Type B pancreatic cell (in vitro differentiated cells): ENCODE data around the gene GMIP. TPM values are rescaled to one million over a fixed set of nuclear protein-coding genes. Genes with fewer than 3 reads are reported as not detected.

Experiments
- DNase-seq: peaks from one replicate; pipeline ENCODE4 v3.0.0; 2021; ENCODE audit warnings: mixed read lengths; ENCODE audit not compliant: unreplicated experiment; ENCODE audit errors: extremely low spot score
- H3K27ac Mint-ChIP-seq: 2 replicates; pipeline ENCODE4 v1.8.0; 2021; ENCODE audit warnings: mild to moderate bottlenecking, mixed read lengths
- H3K27me3 Mint-ChIP-seq: 2 replicates; pipeline ENCODE4 v1.8.0; 2021; ENCODE audit warnings: mixed read lengths
- H3K36me3 Mint-ChIP-seq: 2 replicates; pipeline ENCODE4 v1.8.0; 2021; ENCODE audit warnings: mixed read lengths
- H3K4me1 Mint-ChIP-seq: one replicate; pipeline ENCODE4 v1.8.0; 2021; ENCODE audit warnings: mixed read lengths; ENCODE audit not compliant: unreplicated experiment
- H3K4me3 Mint-ChIP-seq: 2 replicates; pipeline ENCODE4 v1.8.0; 2021; ENCODE audit warnings: mild to moderate bottlenecking, mixed read lengths
- H3K9me3 Mint-ChIP-seq: 2 replicates; pipeline ENCODE4 v1.8.0; 2021; ENCODE audit warnings: mixed read lengths
- CTCF ChIP-seq: fragments of 200-600 bp; sonication (generic); conservative IDR thresholded peaks from 2 replicates; pipeline ENCODE4 v1.5.0; 2021; ENCODE audit warnings: antibody characterized with exemption, mild to moderate bottlenecking
- total RNA-seq: library from RNA; stranded (reverse); gene quantifications from 2 replicates; pipeline ENCODE4 v1.2.1, GENCODE V29; 2021; ENCODE audit warnings: low replicate concordance

Gene GMIP
- total RNA-seq, 1 donor from 2014 or later = 15.9 TPM

DNA sequence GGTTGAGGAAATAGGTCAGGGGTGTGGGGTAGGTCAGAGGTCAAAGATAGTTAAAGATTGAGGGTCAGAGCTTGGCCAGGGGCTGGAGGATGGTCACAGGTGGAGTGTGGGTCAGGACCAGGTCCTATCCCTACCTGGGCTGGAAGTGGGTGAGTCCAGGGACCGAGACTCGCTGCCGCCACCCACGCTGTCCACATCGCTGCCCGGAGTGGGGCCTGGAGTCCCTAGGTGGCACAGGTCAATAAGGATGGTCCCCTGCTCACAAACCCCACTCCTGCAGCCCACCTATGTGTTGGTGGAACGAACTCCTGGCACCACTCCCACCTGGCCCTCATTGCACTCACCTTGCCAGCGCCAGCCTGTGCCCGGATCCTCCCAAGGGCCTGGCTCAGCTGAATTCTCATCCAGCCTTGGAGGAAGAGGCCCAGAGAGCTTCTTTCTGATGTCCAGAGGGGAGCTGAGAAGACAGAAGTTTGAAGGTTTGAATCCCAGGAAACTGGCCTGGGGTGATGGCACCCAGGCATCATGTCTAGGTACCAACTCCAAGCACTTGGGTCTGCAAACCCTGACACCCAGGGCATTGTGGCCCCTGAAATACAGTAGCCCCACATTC, 6.8 kb downstream of the GMIP start:
- Mint-ChIP-seq H3K27me3 (no peaks in the 10 kb centered on the region), H3K27ac (no peak overlapping the region), H3K9me3 (no peaks in the 10 kb centered on the region), H3K4me3 (no peak overlapping the region), H3K36me3 (peaks cover 10% of the 10 kb centered on the region), H3K4me1 (no peaks in the 10 kb centered on the region)
- DNase-seq = no peak
- TF ChIP-seq CTCF = no peak

DNA sequence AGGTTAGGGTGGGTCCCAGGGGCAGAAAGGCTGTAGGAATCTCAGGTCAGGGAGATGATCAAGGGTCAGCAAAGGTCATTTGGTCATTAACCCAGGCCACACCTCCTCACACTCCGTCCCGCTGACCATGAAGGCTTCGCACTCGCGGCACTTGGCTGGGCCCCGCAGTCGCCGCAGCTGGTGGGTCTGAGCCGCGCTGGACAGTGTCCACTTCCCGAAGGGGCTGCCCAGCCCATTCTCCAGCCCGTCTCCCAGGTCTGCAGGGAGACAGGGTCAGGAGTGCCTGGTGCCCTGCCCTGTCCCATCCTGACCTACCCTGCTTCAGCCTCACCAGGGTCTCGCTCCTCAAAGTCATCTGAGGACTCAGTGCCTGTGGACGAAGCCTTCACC, 8.1 kb downstream of the GMIP start:
- Mint-ChIP-seq H3K4me1 (no peaks in the 10 kb centered on the region), H3K27me3 (no peaks in the 10 kb centered on the region), H3K27ac (no peak overlapping the region), H3K9me3 (no peaks in the 10 kb centered on the region), H3K36me3 (peaks cover 10% of the 10 kb centered on the region), H3K4me3 (no peak overlapping the region)
- DNase-seq = no peak
- TF ChIP-seq CTCF = no peak

DNA sequence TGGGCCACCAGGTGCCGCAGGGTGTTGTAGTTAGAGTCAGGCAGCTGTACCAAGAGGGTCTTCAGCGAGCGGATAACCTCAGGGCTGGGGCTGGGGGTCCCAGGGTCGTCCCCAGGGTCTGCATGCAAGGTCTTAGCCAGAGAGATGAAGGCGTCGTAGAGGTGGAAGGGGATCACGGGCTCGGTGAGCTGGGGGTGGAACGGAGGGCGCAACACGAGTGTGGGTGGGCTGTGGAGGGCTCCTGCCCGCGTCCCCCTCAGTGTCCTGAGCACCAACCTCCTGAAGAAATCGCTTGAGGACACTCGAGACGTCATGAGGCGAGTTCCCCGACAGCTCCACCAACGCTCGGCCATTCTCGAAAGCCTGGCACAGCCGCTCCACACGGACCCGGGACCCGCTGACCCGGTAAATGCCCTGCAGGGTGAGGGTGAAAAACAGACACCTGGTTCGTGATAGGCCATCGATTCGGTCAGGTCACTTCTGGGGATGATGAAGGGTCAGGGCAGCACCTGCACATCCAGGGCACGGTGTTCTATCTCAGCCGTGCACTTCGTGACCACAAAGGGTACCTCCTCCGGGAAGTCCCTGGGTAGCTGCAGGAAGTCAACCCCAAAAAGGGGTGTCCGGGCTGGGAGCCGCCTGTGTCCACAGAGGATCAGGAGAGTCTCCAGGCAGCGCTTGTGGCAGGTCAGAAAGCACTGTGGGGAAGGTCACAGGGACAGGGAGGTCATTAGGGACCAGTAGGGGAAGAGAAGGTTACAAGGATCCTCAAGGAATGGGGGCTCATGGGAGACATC, 8.7 kb downstream of the GMIP start:
- Mint-ChIP-seq H3K4me3 (no peak overlapping the region), H3K27me3 (no peaks in the 10 kb centered on the region), H3K27ac (no peak overlapping the region), H3K4me1 (no peaks in the 10 kb centered on the region), H3K9me3 (no peaks in the 10 kb centered on the region), H3K36me3 (peaks cover 10% of the 10 kb centered on the region)
- DNase-seq = no peak
- TF ChIP-seq CTCF = no peak

- Mint-ChIP-seq H3K9me3 (no peaks in the 10 kb centered on the region), H3K4me3 (no peak overlapping the region), H3K4me1 (peaks cover under 1% of the 10 kb centered on the region), H3K27me3 (no peaks in the 10 kb centered on the region), H3K36me3 (peaks cover 10% of the 10 kb centered on the region), H3K27ac (no peak overlapping the region)
- no peak for DNase-seq
- TF ChIP-seq CTCF = no peak
These were observed 9.5 kb downstream of the GMIP start for GRCh38 chr19:19633711-19634515.

DNA sequence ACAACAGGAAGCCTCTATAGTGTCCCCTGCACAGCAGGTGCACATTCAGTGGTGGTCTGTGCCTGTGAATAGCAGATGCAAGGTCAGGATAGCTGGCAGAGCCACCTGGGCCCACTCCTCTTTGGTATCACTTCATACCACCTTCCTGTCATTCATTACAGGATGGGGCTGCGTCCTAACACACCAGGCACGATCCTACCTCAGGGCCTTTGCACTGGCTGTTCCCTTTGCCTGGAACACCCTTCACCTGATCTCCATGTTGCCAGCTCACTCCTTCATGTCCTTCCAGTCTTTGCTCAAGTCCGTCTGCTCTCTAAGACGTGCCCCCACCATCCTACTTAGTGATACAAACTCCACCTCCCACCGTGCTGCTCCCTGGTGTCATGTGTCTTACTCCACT, 10.8 kb downstream of the GMIP start:
- Mint-ChIP-seq H3K9me3 (no peaks in the 10 kb centered on the region), H3K4me1 (peaks cover 4% of the 10 kb centered on the region), H3K27ac (no peak overlapping the region), H3K4me3 (no peak overlapping the region), H3K36me3 (peaks cover 10% of the 10 kb centered on the region), H3K27me3 (no peaks in the 10 kb centered on the region)
- no peak for TF ChIP-seq CTCF
- no peak for DNase-seq
